NCI-H526 (cell line): ENCODE data around the gene SLC6A1.

Experiments used
- DNase-seq, 2 experiments: peaks; one replicate each; lab custom pipeline; 2025; lab: John Stamatoyannopoulos, UW

Gene SLC6A1

GRCh38 chr3:10992017-10992942, at the start of gene SLC6A1:
Gene SLC6A1 (plus strand): TSS chr3:10992748. CDS start chr3:11017212, 24,464 bp downstream.
- peak in 1 of 2 experiments; percentile 55 for DNase-seq

DNA sequence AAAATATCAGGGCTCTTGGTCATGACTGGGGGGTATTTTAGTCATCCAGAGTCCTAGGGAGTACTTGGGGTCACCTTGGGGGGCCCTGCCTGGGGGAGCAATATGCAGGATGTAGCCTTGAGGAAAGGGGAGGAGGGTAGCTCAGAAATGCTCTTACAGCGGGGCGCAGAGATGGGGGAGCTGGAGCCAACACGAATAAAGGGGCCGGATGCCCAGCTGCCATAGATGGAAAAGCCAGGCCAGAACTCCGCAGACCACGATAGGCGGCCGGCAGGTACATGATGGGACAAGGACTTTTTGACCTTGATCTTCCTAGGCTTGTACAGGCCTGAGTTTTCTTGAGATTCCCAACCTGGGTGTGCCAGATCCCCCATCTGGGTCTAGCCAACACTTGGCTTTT, 47.7 kb upstream of the SLC6A1 start:
- DNase-seq, result no peak

GRCh38 chr3:10945683-10946287, 46.8 kb upstream of the SLC6A1 start:
- DNase-seq, result peak in 1 of 2 experiments; percentile 76

DNA sequence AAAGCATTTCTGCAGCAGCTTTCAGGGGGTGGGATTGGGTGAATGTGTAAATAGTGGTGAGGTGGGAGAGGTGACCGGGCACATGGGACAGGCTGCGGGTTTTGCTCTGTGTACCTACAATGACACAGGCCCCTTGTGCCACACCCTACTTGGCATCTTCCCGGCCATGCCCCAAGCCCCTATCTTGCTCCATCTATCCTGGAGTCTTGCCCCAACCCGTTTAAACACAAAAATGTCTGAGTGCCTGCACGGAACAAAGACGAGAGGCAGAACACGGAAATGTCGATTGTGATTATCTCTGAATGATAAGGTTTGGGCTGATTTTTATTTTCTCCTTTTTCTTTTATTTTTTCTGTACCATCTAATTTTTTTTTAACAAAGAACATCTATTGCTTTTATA, 46.0 kb upstream of the SLC6A1 start:
- no peak for DNase-seq

- DNase-seq, result no peak
These were observed 44.2 kb upstream of the SLC6A1 start for GRCh38 chr3:10948326-10948725.

DNA sequence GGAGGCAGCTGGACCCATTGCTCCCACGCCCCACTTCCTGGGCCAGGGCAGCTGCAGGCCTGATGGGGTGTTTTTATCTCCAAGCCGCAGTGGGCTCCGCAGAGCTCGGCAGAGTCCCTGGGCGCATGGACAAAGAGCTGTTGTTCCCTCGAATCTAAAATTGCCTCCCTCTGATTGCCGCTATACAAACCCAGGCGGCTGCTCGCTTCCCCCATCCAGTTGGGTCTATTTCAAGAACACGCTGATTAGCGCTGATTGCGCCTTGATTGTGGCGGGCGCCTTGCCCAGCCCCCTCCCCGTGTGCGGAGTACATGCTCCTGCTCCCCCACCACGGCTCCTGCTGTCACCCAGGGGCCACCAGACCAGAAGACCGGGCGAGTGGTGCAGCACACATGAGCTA, 43.4 kb upstream of the SLC6A1 start:
- DNase-seq, result peak; percentile 3 to 43

- DNase-seq, result peak in 1 of 2 experiments; percentile 56
These were observed 41.9 kb upstream of the SLC6A1 start for GRCh38 chr3:10950476-10951294.

DNA sequence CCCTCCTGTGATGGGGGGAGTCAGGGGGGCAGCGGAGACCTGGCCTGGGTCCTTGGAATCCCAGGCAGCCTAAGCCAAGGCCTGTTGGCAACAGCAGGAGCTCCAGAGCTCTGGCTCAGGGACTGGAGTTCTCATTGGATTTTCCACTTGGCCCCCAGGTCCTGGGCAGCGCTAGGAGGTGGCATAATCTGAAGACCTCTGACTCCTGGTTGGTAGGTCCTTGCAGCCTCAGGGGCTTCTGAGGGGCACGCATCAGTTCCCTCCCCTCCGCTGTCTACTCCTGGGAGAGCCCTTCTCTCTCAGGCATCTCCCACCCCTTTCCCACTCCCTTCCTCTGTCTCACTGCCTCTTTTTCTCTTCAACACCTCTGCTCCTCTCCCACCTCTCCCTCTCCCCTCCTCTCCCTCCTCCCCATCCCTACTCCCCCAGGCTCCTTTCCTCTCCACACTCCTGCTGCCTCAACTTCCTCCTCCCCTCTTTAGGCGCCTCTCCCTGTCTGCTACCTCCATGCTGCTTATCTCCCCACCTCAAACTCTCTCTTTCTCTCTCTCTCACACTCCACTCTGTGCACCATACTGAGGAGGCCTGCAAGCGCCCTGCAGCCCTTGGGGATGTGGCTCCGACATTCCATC, 41.1 kb upstream of the SLC6A1 start:
- DNase-seq, result no peak

DNA sequence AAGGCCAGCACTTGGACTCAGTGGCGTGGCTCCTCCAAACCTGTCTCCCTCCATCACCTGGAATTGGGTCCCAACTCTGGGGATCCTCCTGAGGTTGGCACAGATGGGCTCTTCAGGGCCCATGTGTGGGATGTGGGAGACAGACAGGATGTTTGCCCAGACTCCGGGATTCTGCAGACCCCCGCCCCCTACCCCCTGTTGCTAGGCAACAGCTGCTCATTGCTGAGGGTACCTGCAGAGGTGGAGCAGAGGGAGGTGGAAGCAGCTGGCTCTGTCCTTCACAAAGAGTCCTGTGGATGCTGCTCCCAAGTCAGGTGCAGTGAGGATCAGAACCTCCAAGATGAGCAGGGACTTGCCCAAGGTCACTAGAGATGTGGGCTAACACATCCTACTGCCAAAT, 40.0 kb upstream of the SLC6A1 start:
- DNase-seq, result no peak

DNA sequence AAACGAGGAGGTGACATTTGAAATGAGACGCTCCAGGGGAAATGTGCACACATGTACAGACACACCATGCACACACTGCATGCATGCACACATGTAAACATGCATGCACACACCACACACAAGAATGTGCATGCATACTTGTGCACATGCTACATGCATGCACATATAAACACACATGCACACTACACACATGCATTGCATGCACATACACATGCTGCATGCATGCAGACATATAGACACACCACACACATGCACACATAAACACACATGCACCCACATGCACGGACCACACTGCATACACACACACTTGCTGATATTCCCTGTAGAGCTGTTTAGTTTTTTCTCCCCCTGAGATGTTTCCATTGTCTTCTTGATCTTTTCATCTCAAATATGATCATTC, 37.8 kb upstream of the SLC6A1 start:
- no peak for DNase-seq

DNA sequence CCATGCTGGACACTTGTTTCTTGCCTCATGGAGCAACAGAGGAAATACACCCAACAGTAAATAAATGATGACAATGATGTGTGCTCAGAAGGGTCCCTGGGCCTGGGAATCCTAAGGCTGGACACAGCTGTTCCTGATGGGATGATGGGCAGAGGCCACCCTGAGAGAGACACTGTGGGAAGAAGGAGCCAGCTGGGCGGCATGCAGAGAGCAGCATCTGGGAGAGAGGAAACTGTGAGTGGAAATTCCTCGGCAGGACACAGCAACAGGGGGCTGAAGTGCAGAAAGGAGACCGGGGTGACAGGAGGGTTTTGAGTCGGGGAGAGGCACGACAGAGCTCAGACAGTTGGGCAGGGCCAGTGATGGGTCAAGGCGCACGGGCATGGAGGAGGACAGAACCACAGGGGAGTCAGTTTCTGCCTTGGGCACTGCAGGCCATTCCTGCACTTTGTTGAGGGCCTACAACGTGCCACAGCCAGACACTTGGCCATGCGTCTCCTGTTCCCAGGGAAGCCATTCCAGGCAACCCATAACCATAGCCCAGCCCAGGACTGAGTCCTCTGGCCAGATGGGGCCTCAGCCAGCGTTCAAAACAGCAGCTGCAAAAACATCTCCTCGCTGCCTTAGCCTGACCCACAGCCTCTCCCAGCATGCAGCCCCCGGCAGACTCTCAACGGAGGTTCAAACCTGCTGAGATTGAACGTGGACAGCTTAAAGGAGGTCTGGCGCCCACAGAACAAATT, 36.7 kb upstream of the SLC6A1 start:
- no peak for DNase-seq

- DNase-seq, result no peak
These were observed 36.0 kb upstream of the SLC6A1 start for GRCh38 chr3:10956531-10956930.

DNA sequence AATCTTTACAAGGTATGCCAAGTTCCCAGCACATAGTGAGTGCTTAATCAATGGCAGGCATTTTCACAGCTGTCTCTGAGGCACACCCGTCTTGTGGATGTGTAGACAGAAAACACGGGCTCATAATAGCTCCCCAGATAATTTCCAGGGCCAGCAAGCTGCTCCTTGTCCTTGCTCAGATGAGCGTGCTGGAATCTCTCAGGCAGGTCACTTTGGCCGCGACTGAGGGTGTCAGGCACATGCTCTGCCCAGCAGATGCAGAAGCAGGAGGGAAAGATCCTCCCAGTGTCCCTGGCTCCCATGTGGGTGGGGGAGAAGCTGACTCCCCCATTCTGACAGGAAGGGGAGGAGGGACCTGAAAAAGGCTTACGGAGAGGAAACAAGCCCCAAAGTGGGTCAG, 35.6 kb upstream of the SLC6A1 start:
- DNase-seq, result no peak

DNA sequence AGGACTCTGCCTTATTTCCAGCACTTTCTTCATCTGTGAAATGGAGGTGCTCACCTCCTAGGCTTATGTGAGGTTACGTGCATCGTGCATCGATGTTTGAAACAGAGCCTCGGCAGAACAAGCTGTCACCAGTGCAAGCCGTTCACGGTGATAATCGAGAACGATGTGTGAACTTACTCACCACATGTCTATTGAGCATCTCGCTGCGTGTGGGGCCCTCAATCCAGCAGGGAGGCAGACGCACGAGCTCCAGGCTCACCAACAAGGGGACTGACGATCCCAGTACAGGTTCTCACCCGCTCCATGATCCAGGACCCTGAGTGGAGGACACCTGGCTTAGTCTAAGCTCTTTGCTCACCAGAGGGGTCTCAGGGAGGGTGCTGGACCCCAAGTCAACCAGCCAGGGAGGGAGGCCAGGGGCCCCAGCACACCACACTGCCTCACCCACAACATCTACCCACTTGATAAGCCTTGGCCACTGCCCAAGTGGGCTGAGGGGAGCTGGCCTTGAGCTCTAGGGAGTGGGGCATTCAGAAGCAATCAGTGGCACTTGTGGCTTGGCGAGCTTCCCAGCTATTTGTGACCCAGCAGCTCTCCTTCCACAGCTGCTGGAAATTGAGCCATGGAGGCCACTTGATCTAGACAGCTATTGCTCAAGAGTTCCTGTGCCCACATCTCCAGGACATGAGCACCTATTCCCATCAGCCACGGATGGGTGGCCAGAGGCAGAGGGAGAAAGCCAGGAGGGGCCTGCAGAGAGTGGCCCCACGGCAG, 34.4 kb upstream of the SLC6A1 start:
- no peak for DNase-seq

DNA sequence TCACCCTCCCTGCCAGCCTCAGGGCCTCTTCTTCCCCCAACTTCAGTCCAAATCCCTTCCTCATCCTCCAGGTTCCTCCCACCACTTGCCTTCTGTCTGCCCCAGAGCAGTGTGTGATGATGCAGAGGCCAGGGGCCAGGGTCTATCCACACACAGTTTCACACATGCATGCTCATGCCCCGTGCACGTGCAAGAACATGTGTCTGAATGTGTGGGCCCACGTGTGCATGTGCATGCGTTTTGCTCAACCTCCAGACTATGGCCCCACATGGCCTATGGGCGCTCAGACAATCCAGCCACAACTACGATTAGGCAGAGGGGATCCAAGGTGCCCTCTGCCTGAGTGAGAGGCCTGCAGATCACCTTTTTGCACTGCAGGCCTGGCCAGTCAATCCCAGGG, 32.3 kb upstream of the SLC6A1 start:
- DNase-seq, result no peak

DNA sequence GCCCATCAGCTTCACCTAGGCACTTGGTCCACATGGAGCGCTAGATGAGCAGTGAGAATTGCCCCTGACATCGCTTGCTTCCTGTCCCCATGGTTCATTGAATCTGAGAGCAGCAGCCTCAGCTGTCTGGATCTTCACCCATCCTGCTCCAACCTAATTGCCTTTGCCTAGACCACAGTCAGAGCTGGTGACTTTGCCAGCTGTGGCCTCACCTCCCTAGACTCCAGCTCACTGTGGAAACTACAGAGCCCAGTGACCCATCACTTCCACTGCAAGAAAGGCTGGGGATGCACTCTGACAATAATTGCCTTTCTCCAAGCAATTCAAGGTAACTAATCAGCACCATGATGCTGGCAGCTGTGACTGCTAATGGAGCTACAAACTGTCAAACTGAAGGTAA, 30.6 kb upstream of the SLC6A1 start:
- no peak for DNase-seq

- no peak for DNase-seq
These were observed 30.0 kb upstream of the SLC6A1 start for GRCh38 chr3:10962481-10963036.

- no peak for DNase-seq
These were observed 27.9 kb upstream of the SLC6A1 start for GRCh38 chr3:10964537-10965167.

DNA sequence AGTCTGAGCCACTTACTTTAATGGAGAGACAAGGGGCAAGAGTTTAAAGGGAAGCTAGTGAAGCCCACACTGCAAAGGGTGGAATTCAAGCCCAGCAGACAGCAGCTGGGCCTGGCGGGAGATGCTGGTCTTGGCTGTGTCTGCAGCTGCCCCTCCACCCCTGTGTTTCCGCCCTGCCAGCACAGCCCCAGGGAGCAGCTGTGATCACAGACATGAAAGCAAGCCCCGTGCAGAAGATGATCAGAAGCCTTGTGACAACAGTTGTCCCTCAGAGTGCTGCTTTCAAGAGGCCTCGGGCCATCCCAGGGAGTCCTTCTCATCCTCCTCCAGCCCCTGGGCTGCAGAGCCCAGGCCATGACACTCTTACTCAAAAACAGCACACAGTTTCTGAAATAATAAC, 24.1 kb upstream of the SLC6A1 start:
- DNase-seq, result peak in 1 of 2 experiments; percentile 12
